ENCODE measurements around the gene ADGB.

- TF ChIP-seq, protein P1, sequence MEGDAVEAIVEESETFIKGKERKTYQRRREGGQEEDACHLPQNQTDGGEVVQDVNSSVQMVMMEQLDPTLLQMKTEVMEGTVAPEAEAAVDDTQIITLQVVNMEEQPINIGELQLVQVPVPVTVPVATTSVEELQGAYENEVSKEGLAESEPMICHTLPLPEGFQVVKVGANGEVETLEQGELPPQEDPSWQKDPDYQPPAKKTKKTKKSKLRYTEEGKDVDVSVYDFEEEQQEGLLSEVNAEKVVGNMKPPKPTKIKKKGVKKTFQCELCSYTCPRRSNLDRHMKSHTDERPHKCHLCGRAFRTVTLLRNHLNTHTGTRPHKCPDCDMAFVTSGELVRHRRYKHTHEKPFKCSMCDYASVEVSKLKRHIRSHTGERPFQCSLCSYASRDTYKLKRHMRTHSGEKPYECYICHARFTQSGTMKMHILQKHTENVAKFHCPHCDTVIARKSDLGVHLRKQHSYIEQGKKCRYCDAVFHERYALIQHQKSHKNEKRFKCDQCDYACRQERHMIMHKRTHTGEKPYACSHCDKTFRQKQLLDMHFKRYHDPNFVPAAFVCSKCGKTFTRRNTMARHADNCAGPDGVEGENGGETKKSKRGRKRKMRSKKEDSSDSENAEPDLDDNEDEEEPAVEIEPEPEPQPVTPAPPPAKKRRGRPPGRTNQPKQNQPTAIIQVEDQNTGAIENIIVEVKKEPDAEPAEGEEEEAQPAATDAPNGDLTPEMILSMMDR (IDR thresholded peaks at IDR 0.05), result no peak
- TF ChIP-seq POLR2A (IDR thresholded peaks at IDR 0.05), result no peak
Measured at GRCh38 chr6:146859795-146860495, 261.2 kb downstream of the ADGB start.
